Large intestine (tissue), 3 donors: ENCODE data around the gene PDILT. TPM values are rescaled to one million over a fixed set of nuclear protein-coding genes. Genes with fewer than 3 reads are reported as not detected.
"Not testable (repeated sequence)": the region's sequence is repeated elsewhere in the genome, so short reads cannot be mapped to it uniquely, and the experiment has no call there.

Source experiments
- DNase-seq, 2 donors: peaks; one replicate each; pipeline versions ENCODE4 v3.0.0 to v3.0.0-alpha.2; 2013
- H3K27ac ChIP-seq: one replicate; pipeline ENCODE4 v1.5.1; 2013; ENCODE audit warnings: low read length
- H3K27me3 ChIP-seq: 2 replicates; pipeline ENCODE4 v1.6.1; 2013; ENCODE audit warnings: low read length; ENCODE audit not compliant: control insufficient read depth, insufficient read depth
- H3K36me3 ChIP-seq: 2 replicates; pipeline ENCODE4 v1.6.1; 2013; ENCODE audit warnings: low read length; ENCODE audit not compliant: control insufficient read depth, insufficient read depth
- H3K4me1 ChIP-seq: one replicate; pipeline ENCODE4 v1.6.1; 2013; ENCODE audit warnings: low read length; ENCODE audit not compliant: control insufficient read depth, insufficient read depth
- H3K4me3 ChIP-seq: one replicate; pipeline ENCODE4 v1.5.1; 2013; ENCODE audit warnings: low read length
- H3K9me3 ChIP-seq: one replicate; pipeline ENCODE4 v1.6.1; 2013; ENCODE audit warnings: mild to moderate bottlenecking, low read depth, low read length, moderate library complexity; ENCODE audit not compliant: control insufficient read depth
- whole genome bisulfite sequencing: methylation state at CpG from one replicate; pipeline ENCODE4 v1.1.5; 2013; ENCODE audit warnings: low lambda C conversion rate; ENCODE audit not compliant: insufficient coverage; 5-methylcytosine and 5-hydroxymethylcytosine counted together
- polyA plus RNA-seq: library from polyadenylated mRNA; unstranded; fragments of 120-200 nt; gene quantifications from one replicate; pipeline ENCODE4 v1.2.1, GENCODE V29; 2013

PDILT gene
- polyA plus RNA-seq, 1 donor = not detected

GRCh38 chr16:20323591-20324117, 80.9 kb downstream of the PDILT start:
- no peaks in the 10 kb centered on the region for H3K27me3 ChIP-seq
- DNase-seq = no peak
- H3K4me1 ChIP-seq = peaks cover 22% of the 10 kb centered on the region
- H3K27ac ChIP-seq = no peak overlapping the region
- no peak overlapping the region for H3K4me3 ChIP-seq
- H3K36me3 ChIP-seq = no peaks in the 10 kb centered on the region
- WGBS = no CpG with 5 or more reads among the region's 9 CpGs
- no peaks in the 10 kb centered on the region for H3K9me3 ChIP-seq

DNA sequence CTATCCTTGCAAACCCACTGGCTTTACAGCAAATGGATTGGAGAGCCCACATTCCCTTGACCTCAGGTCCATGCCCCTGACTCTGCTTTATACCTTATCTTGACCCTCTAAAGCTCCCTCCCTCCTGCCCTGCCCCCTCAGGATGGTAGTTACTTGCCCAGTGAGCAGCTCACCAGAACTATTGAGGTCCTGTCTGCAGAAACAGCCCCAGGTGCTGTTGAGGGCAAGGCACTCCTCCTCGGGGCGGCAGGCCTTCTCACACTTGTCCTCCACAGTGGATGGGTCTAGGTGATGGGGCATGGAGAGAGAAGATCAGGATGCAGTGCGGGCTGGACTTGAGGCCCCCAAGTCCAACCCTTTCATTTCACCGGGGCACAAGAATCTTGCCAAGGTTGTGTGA, 81.8 kb downstream of the PDILT start:
- Histone ChIP-seq H3K27me3 (no peaks in the 10 kb centered on the region), H3K4me1 (peaks cover 22% of the 10 kb centered on the region), H3K27ac (no peak overlapping the region), H3K36me3 (no peaks in the 10 kb centered on the region), H3K9me3 (no peaks in the 10 kb centered on the region), H3K4me3 (no peak overlapping the region)
- WGBS = no CpG with 5 or more reads among the region's 4 CpGs
- no peak for DNase-seq

DNA sequence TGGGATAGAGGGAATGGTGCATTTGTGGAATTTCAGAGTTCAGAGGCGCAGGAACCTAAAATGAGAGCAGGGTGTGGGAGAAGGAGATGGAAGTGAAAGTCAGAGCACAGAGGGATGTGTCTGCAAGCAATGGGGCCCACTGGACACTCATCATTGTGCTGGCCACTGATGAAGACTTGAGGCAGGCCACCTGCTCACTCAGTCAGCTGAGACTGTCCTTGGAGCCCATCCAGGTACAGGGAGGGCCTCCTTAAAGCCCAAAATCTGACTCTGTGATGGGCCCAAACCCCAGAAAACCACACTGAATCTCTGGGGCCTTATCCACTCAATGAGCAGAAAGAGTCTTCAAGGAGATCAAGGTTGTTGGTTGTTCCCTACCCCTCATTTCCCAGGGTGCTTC, 82.9 kb downstream of the PDILT start:
- no peaks in the 10 kb centered on the region for H3K36me3 ChIP-seq
- peaks cover 15% of the 10 kb centered on the region for H3K4me1 ChIP-seq
- H3K4me3 ChIP-seq = no peak overlapping the region
- H3K9me3 ChIP-seq = no peaks in the 10 kb centered on the region
- no peak for DNase-seq
- no CpG with 5 or more reads among the region's 1 CpG for WGBS
- H3K27me3 ChIP-seq = no peaks in the 10 kb centered on the region
- no peak overlapping the region for H3K27ac ChIP-seq

DNA sequence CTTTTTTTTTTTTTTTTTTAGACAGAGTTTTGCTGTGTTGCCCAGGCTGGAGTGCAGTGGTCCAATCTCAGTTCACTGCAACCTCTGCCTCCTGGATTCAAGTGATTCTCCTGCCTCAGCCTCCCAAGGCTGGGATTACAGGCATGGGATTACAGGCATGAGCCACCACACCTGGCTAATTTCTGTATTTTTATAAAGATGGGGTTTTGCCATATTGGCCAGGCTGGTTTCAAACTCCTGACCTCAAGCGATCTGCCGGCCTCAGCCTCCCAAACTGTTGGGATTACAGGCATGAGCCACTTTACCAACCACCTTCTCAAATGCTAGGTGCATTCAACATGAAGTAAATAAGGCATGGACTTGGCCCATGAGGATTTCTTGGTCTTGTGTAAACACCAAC, 83.5 kb downstream of the PDILT start:
- 100% methylated on average over 2 of the region's 2 CpGs for WGBS
- not testable (repeated sequence) for H3K27ac ChIP-seq, H3K36me3 ChIP-seq, H3K4me3 ChIP-seq, H3K27me3 ChIP-seq, H3K9me3 ChIP-seq, DNase-seq
- peaks cover 11% of the 10 kb centered on the region for H3K4me1 ChIP-seq

GRCh38 chr16:20320592-20320991, 83.9 kb downstream of the PDILT start:
- H3K27ac ChIP-seq = no peak overlapping the region
- no peak for DNase-seq
- H3K27me3 ChIP-seq = no peaks in the 10 kb centered on the region
- no peaks in the 10 kb centered on the region for H3K9me3 ChIP-seq
- no peak overlapping the region for H3K4me3 ChIP-seq
- peaks cover 8% of the 10 kb centered on the region for H3K4me1 ChIP-seq
- H3K36me3 ChIP-seq = no peaks in the 10 kb centered on the region

GRCh38 chr16:20320178-20320577, 84.4 kb downstream of the PDILT start:
- WGBS = no CpG with 5 or more reads among the region's 2 CpGs
- Histone ChIP-seq H3K27ac (no peak overlapping the region), H3K36me3 (no peaks in the 10 kb centered on the region), H3K27me3 (no peaks in the 10 kb centered on the region), H3K4me3 (no peak overlapping the region), H3K4me1 (peaks cover 5% of the 10 kb centered on the region), H3K9me3 (no peaks in the 10 kb centered on the region)
- DNase-seq = no peak

DNA sequence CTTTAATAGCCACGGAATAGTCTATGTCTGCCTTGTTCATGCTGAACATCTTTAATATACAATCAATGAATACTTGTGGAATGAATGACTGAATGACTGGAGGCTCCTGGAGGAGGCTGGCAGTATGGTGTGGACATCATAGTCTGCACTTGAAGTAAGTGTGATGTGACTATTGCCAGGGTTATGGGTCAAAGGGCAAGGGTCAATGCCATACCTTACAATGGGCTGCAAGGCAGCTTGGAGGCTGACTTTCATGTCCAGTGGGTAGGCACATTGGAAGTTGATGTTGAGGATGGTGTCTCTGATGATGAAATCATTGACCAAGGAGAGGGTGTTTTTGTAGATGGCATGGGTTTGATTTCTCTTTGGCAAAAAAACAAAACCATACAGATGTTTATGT, 85.1 kb downstream of the PDILT start:
- DNase-seq = no peak
- Histone ChIP-seq H3K36me3 (no peaks in the 10 kb centered on the region), H3K4me3 (no peak overlapping the region), H3K27me3 (no peaks in the 10 kb centered on the region), H3K4me1 (no peaks in the 10 kb centered on the region), H3K27ac (no peak overlapping the region), H3K9me3 (no peaks in the 10 kb centered on the region)
- WGBS = no CpG with 5 or more reads among the region's 1 CpG

- no peaks in the 10 kb centered on the region for H3K9me3 ChIP-seq
- H3K27ac ChIP-seq = no peak overlapping the region
- no peak overlapping the region for H3K4me3 ChIP-seq
- no CpG with 5 or more reads among the region's 3 CpGs for WGBS
- no peak for DNase-seq
- H3K4me1 ChIP-seq = no peaks in the 10 kb centered on the region
- H3K27me3 ChIP-seq = no peaks in the 10 kb centered on the region
- H3K36me3 ChIP-seq = no peaks in the 10 kb centered on the region
Observed at GRCh38 chr16:20318437-20318836, 86.1 kb downstream of the PDILT start.

- DNase-seq = no peak
- no peaks in the 10 kb centered on the region for H3K36me3 ChIP-seq
- no peaks in the 10 kb centered on the region for H3K27me3 ChIP-seq
- H3K27ac ChIP-seq = no peak overlapping the region
- H3K4me1 ChIP-seq = no peaks in the 10 kb centered on the region
- whole genome bisulfite sequencing = no CpG with 5 or more reads among the region's 7 CpGs
- H3K9me3 ChIP-seq = no peaks in the 10 kb centered on the region
- H3K4me3 ChIP-seq = no peak overlapping the region
Observed at GRCh38 chr16:20318006-20318405, 86.5 kb downstream of the PDILT start.

- H3K9me3 ChIP-seq = no peaks in the 10 kb centered on the region
- H3K27ac ChIP-seq = no peak overlapping the region
- no peak for DNase-seq
- H3K27me3 ChIP-seq = no peaks in the 10 kb centered on the region
- H3K4me3 ChIP-seq = no peak overlapping the region
- no peaks in the 10 kb centered on the region for H3K4me1 ChIP-seq
- no peaks in the 10 kb centered on the region for H3K36me3 ChIP-seq
- WGBS = no CpG with 5 or more reads among the region's 8 CpGs
Observed at GRCh38 chr16:20317117-20317516, 87.4 kb downstream of the PDILT start.

DNA sequence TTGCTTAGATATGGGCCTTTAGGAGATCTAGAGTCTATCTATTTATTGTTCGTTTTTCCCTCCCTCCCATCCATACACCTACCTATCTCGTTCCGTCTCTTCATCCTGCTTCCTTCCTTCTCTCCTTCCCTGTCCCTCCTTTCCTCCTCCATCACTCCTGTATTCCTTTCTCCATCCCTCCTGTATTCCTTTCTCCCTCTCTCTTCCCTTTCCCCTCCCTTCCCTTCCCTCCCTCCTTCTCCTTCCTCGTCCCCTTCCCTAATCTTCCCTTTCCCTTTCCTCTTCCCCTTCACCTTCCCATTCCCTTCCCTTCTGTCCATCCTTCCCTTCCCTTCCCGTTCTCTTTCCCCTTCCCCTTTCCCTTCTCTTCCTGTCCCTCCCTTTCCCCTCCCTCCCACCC, 87.8 kb downstream of the PDILT start:
- 75% methylated on average over 5 of the region's 5 CpGs for WGBS
- no peaks in the 10 kb centered on the region for H3K27me3 ChIP-seq
- H3K4me3 ChIP-seq = no peak overlapping the region
- H3K4me1 ChIP-seq = no peaks in the 10 kb centered on the region
- H3K27ac ChIP-seq = no peak overlapping the region
- no peaks in the 10 kb centered on the region for H3K9me3 ChIP-seq
- DNase-seq = no peak
- no peaks in the 10 kb centered on the region for H3K36me3 ChIP-seq
